Measurements from ENCODE around the gene C8G. TPM values are rescaled to one million over a fixed set of nuclear protein-coding genes. Genes with fewer than 3 reads are reported as not detected.

C8G gene
- total and polyA plus RNA-seq, 2 of the 13 experiments (the other 11 are each of a cell fraction or from before 2014, with no cell fraction given), result 4.9 to 12.8 TPM

DNA sequence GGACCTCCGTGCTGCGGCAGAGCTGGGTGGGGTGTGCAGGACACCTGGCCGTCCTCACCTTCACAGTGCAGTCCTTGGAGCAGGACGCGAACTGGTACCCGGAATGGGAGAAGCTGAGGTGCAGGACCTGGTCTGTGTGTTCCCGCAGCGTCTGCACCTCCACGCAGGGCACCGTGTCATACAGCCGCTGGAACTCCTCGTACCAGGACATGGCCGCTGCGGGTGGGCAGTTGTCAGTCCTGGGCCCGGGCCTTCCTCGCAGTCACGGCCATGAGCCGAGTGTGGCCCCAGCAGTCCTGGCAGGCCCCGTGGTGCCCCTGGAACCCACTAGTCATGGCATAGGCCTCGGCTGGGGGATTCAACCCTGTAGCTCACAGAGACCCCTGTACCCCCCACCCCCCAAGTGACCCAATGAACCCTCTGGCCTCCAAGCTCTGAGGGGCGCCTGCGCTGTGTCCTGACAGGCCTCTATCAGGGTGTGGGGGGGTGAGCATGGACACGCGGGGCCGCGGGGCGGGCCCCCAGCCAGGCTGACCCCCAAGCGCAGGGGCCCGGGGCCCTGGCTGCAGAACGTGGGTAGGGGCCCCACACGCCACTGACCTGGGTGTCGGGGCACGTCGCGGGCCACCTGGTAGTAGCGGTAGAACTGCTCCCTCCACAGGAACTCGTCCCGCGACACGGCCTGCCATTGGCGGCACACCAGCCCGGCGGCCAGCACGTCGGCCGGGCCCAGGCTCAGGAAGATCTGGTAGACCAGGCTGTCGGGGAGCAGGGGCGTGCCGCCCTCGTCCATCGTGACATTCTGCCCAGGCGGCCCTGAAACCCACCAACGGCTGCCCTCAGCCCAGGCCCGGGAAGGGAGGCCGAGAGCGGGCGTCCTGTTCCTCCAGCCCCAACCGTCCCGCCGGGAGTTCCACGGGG, 1.5 kb upstream of the C8G start (continued):
- TF ChIP-seq, protein P1, sequence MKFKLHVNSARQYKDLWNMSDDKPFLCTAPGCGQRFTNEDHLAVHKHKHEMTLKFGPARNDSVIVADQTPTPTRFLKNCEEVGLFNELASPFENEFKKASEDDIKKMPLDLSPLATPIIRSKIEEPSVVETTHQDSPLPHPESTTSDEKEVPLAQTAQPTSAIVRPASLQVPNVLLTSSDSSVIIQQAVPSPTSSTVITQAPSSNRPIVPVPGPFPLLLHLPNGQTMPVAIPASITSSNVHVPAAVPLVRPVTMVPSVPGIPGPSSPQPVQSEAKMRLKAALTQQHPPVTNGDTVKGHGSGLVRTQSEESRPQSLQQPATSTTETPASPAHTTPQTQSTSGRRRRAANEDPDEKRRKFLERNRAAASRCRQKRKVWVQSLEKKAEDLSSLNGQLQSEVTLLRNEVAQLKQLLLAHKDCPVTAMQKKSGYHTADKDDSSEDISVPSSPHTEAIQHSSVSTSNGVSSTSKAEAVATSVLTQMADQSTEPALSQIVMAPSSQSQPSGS (CRISPR knock-in tag; IDR thresholded peaks at IDR 0.05), result no peak
- TF ChIP-seq ZNF709 (CRISPR knock-in tag; IDR thresholded peaks at IDR 0.05) (0 out of 2 replicates have a peak, but pooled peaks have one; percentile 21), CHD2 (IDR thresholded peaks at IDR 0.05; ENCODE audit: low read depth, low read length) (no peak), MXI1 (IDR thresholded peaks at IDR 0.05; ENCODE audit: borderline replicate concordance, low read depth, low read length) (no peak), CHD4 (IDR thresholded peaks at IDR 0.05; ENCODE audit: borderline replicate concordance, low read length) (no peak), ZNF256 (CRISPR knock-in tag; conservative IDR thresholded peaks at IDR 0.05) (0 out of 2 replicates have a peak, but pooled peaks have one; percentile 27), BHLHE40 (IDR thresholded peaks at IDR 0.05; ENCODE audit: low read length) (no peak), SRSF1 (optimal IDR thresholded peaks at IDR 0.05; ENCODE audit: low read depth, low read length) (no peak), RBFOX2 (IDR thresholded peaks at IDR 0.05; ENCODE audit: low read depth, low read length) (peak; percentile 61), ZNF7 (CRISPR knock-in tag; IDR thresholded peaks at IDR 0.05) (no peak), TOE1 (CRISPR knock-in tag; IDR thresholded peaks at IDR 0.05) (0 out of 2 replicates have a peak, but pooled peaks have one; percentile 18), RAD21 (CRISPR knock-in tag; IDR thresholded peaks at IDR 0.05) (peak; percentile 2; the same call in 1 of the 2 replicates)
- TF ChIP-seq, protein P2, sequence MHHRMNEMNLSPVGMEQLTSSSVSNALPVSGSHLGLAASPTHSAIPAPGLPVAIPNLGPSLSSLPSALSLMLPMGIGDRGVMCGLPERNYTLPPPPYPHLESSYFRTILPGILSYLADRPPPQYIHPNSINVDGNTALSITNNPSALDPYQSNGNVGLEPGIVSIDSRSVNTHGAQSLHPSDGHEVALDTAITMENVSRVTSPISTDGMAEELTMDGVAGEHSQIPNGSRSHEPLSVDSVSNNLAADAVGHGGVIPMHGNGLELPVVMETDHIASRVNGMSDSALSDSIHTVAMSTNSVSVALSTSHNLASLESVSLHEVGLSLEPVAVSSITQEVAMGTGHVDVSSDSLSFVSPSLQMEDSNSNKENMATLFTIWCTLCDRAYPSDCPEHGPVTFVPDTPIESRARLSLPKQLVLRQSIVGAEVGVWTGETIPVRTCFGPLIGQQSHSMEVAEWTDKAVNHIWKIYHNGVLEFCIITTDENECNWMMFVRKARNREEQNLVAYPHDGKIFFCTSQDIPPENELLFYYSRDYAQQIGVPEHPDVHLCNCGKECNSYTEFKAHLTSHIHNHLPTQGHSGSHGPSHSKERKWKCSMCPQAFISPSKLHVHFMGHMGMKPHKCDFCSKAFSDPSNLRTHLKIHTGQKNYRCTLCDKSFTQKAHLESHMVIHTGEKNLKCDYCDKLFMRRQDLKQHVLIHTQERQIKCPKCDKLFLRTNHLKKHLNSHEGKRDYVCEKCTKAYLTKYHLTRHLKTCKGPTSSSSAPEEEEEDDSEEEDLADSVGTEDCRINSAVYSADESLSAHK (CRISPR knock-in tag; IDR thresholded peaks at IDR 0.05; ENCODE audit: borderline replicate concordance), result no peak
- TF ChIP-seq, protein P3, sequence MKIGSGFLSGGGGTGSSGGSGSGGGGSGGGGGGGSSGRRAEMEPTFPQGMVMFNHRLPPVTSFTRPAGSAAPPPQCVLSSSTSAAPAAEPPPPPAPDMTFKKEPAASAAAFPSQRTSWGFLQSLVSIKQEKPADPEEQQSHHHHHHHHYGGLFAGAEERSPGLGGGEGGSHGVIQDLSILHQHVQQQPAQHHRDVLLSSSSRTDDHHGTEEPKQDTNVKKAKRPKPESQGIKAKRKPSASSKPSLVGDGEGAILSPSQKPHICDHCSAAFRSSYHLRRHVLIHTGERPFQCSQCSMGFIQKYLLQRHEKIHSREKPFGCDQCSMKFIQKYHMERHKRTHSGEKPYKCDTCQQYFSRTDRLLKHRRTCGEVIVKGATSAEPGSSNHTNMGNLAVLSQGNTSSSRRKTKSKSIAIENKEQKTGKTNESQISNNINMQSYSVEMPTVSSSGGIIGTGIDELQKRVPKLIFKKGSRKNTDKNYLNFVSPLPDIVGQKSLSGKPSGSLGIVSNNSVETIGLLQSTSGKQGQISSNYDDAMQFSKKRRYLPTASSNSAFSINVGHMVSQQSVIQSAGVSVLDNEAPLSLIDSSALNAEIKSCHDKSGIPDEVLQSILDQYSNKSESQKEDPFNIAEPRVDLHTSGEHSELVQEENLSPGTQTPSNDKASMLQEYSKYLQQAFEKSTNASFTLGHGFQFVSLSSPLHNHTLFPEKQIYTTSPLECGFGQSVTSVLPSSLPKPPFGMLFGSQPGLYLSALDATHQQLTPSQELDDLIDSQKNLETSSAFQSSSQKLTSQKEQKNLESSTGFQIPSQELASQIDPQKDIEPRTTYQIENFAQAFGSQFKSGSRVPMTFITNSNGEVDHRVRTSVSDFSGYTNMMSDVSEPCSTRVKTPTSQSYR (CRISPR knock-in tag; IDR thresholded peaks at IDR 0.05; ENCODE audit: borderline replicate concordance), result no peak
- TF ChIP-seq, protein P4, sequence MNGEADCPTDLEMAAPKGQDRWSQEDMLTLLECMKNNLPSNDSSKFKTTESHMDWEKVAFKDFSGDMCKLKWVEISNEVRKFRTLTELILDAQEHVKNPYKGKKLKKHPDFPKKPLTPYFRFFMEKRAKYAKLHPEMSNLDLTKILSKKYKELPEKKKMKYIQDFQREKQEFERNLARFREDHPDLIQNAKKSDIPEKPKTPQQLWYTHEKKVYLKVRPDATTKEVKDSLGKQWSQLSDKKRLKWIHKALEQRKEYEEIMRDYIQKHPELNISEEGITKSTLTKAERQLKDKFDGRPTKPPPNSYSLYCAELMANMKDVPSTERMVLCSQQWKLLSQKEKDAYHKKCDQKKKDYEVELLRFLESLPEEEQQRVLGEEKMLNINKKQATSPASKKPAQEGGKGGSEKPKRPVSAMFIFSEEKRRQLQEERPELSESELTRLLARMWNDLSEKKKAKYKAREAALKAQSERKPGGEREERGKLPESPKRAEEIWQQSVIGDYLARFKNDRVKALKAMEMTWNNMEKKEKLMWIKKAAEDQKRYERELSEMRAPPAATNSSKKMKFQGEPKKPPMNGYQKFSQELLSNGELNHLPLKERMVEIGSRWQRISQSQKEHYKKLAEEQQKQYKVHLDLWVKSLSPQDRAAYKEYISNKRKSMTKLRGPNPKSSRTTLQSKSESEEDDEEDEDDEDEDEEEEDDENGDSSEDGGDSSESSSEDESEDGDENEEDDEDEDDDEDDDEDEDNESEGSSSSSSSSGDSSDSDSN (CRISPR knock-in tag; IDR thresholded peaks at IDR 0.05), result peak; percentile 56; the same call in 1 of the 2 replicates
- TF ChIP-seq, protein P5, sequence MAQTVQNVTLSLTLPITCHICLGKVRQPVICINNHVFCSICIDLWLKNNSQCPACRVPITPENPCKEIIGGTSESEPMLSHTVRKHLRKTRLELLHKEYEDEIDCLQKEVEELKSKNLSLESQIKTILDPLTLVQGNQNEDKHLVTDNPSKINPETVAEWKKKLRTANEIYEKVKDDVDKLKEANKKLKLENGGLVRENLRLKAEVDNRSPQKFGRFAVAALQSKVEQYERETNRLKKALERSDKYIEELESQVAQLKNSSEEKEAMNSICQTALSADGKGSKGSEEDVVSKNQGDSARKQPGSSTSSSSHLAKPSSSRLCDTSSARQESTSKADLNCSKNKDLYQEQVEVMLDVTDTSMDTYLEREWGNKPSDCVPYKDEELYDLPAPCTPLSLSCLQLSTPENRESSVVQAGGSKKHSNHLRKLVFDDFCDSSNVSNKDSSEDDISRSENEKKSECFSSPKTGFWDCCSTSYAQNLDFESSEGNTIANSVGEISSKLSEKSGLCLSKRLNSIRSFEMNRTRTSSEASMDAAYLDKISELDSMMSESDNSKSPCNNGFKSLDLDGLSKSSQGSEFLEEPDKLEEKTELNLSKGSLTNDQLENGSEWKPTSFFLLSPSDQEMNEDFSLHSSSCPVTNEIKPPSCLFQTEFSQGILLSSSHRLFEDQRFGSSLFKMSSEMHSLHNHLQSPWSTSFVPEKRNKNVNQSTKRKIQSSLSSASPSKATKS (CRISPR knock-in tag; IDR thresholded peaks at IDR 0.05), result no peak
